HCT116 (cell line): ENCODE results near the gene CDON. TPM values are rescaled to one million over a fixed set of nuclear protein-coding genes. Genes with fewer than 3 reads are reported as not detected.

ENCODE experiments used
- ATAC-seq: fragments of 200-7000 bp; cut with Tn5 transposase; 2 replicates; pipeline ENCODE4 v1.9.1; 2020; ENCODE audit warnings: mild to moderate bottlenecking, moderate library complexity
- BruUV-seq: library from RNA; stranded (reverse); fragments of 400-500 nt; replicated peaks from 2 replicates; lab custom pipeline; 2021; lab: Mats Ljungman, UMichigan
- CTCF ChIA-PET: fragments of 300-600 bp; sonication (Branson Sonifier 250); formaldehyde crosslinking; loops from one replicate; lab custom pipeline; 2021; ENCODE audit warnings: antibody characterized with exemption; lab: Charles Lee
- POLR2A ChIA-PET: fragments of 300-600, 350-600 bp; sonication (Branson Sonifier 250); formaldehyde crosslinking; loops from one replicate; lab custom pipeline; 2021; ENCODE audit warnings: antibody characterized with exemption; lab: Charles Lee
- RAD21 ChIA-PET, 2 experiments: fragments of 300-600 bp; sonication (Branson Sonifier 250); formaldehyde crosslinking; loops; one replicate each; lab custom pipeline; 2023; ENCODE audit warnings: low total read pairs in 2 of 2; ENCODE audit not compliant: uncharacterized antibody in 2 of 2, unreplicated experiment in 2 of 2, low non-redundant PET in 1 of 2; lab: Charles Lee
- DNase-seq: peaks from one replicate; pipeline ENCODE4 v3.0.0-alpha.2; 2010; ENCODE audit warnings: low read depth, low spot score
- H2AFZ ChIP-seq: fragments of 200-600 bp; shearing (Covaris generic), sonication (generic); 2 replicates; pipeline ENCODE4 v1.6.1; 2017; ENCODE audit warnings: low read depth, mixed run types, mixed read lengths, antibody characterized with exemption, low read length; ENCODE audit not compliant: poor library complexity, severe bottlenecking
- H3K27ac ChIP-seq: 2 replicates; pipeline ENCODE4 v1.5.1; 2012; ENCODE audit warnings: low read depth, low read length
- H3K27me3 ChIP-seq: fragments of 200-600 bp; sonication (generic); 2 replicates; pipeline ENCODE4 v1.6.1; 2016; ENCODE audit warnings: mixed run types, low read length, mixed read lengths; ENCODE audit not compliant: insufficient read depth
- H3K36me3 ChIP-seq, 2 experiments: fragments of 200-500 bp in 1 of 2; fragments of 200-600 bp in 1 of 2; sonication (Bioruptor generic) in 1 of 2; sonication (generic) in 1 of 2; 2 replicates each; pipeline versions ENCODE4 v1.5.1 to v1.6.1; 2014 to 2016; ENCODE audit warnings: low read length in 2 of 2, inconsistent platforms in 1 of 2, mixed read lengths in 1 of 2, mixed run types in 1 of 2; ENCODE audit not compliant: insufficient read depth in 2 of 2, control insufficient read depth in 1 of 2
- H3K4me1 ChIP-seq, 2 experiments: fragments of 200-600 bp in 1 of 2; sonication (generic) in 1 of 2; 2 replicates each; pipeline versions ENCODE4 v1.5.1 to v1.6.1; 2012 to 2017; ENCODE audit warnings: low read length in 2 of 2, inconsistent platforms in 1 of 2, mild to moderate bottlenecking in 1 of 2, mixed read lengths in 1 of 2, mixed run types in 1 of 2, moderate library complexity in 1 of 2; ENCODE audit not compliant: insufficient read depth in 2 of 2, control insufficient read depth in 1 of 2
- H3K4me2 ChIP-seq: fragments of 200-600 bp; sonication (generic); 2 replicates; pipeline ENCODE4 v1.6.1; 2017; ENCODE audit warnings: mixed run types, low read length, mixed read lengths
- H3K4me3 ChIP-seq, 2 experiments: fragments of 200-600 bp in 1 of 2; sonication (generic) in 1 of 2; replicated peaks in 1 of 2; 2 replicates each; pipeline ENCODE4 v1.5.1; 2011 to 2016; ENCODE audit warnings: low read length in 2 of 2, control low read depth in 1 of 2, low read depth in 1 of 2, mild to moderate bottlenecking in 1 of 2, mixed read lengths in 1 of 2, mixed run types in 1 of 2
- H3K79me2 ChIP-seq: fragments of 200-600 bp; sonication (generic); 2 replicates; pipeline ENCODE4 v1.6.1; 2017; ENCODE audit warnings: mild to moderate bottlenecking, mixed run types, low read length, moderate library complexity, mixed read lengths; ENCODE audit not compliant: insufficient read depth
- H3K9ac ChIP-seq: fragments of 200-600 bp; sonication (generic); 2 replicates; pipeline ENCODE4 v1.6.1; 2016; ENCODE audit warnings: low read length, mixed read lengths
- H3K9me2 ChIP-seq: fragments of 200-600 bp; sonication (generic), shearing (Covaris generic); 2 replicates; pipeline ENCODE4 v1.6.1; 2017; ENCODE audit warnings: mixed run types, mild to moderate bottlenecking, moderate library complexity; ENCODE audit not compliant: insufficient read depth
- H3K9me3 ChIP-seq, 2 experiments: fragments of 200-500 bp in 1 of 2; fragments of 200-600 bp in 1 of 2; sonication (Bioruptor generic) in 1 of 2; sonication (generic) in 1 of 2; 2 replicates each; pipeline ENCODE4 v1.6.1; 2014 to 2017; ENCODE audit warnings: low read length in 2 of 2, mixed read lengths in 2 of 2, inconsistent platforms in 1 of 2, low read depth in 1 of 2, mild to moderate bottlenecking in 1 of 2, mixed run types in 1 of 2, moderate library complexity in 1 of 2; ENCODE audit not compliant: control insufficient read depth in 1 of 2, insufficient read depth in 1 of 2
- H4K20me1 ChIP-seq: fragments of 200-600 bp; sonication (generic), shearing (Covaris generic); 2 replicates; pipeline ENCODE4 v1.6.1; 2017; ENCODE audit warnings: mixed run types, mild to moderate bottlenecking, moderate library complexity; ENCODE audit not compliant: insufficient read depth
- CEBPB ChIP-seq: IDR thresholded peaks from 2 replicates; pipeline ENCODE4 v1.6.1; 2012; ENCODE audit warnings: low read depth
- CTCF ChIP-seq, 3 experiments: fragments of 200-600 bp in 1 of 3; sonication (generic) in 1 of 3; IDR thresholded peaks in 2 of 3; conservative IDR thresholded peaks in 1 of 3; 2 replicates each; pipeline ENCODE4 v1.5.1; 2012 to 2017; ENCODE audit warnings: low read depth in 2 of 3, low read length in 2 of 3, antibody characterized with exemption in 1 of 3, borderline replicate concordance in 1 of 3, control low read depth in 1 of 3, mild to moderate bottlenecking in 1 of 3, mixed read lengths in 1 of 3, mixed run types in 1 of 3, moderate library complexity in 1 of 3; ENCODE audit not compliant: insufficient read depth in 1 of 3
- EGR1 ChIP-seq: IDR thresholded peaks from 2 replicates; pipeline ENCODE4 v1.6.1; 2012; ENCODE audit warnings: low read depth
- ELF1 ChIP-seq: IDR thresholded peaks from 2 replicates; pipeline ENCODE4 v1.6.1; 2012; ENCODE audit warnings: low read depth, borderline replicate concordance
- FOSL1 ChIP-seq: IDR thresholded peaks from 2 replicates; pipeline ENCODE4 v1.6.1; 2012; ENCODE audit warnings: low read depth
- POLR2A ChIP-seq: IDR thresholded peaks from 2 replicates; pipeline ENCODE4 v1.7.0; 2011; ENCODE audit warnings: borderline replicate concordance; ENCODE audit not compliant: insufficient read depth, insufficient read length; ENCODE audit errors: extremely low read depth
- POLR2AphosphoS5 ChIP-seq: IDR thresholded peaks from 2 replicates; pipeline ENCODE4 v1.6.1; 2011; ENCODE audit warnings: mild to moderate bottlenecking, low read depth, low read length, moderate library complexity
- RAD21 ChIP-seq: IDR thresholded peaks from 2 replicates; pipeline ENCODE4 v1.6.1; 2012; ENCODE audit warnings: low read depth, mild to moderate bottlenecking
- SIN3A ChIP-seq: IDR thresholded peaks from 2 replicates; pipeline ENCODE4 v1.6.1; 2012; ENCODE audit warnings: low read depth
- SRF ChIP-seq: IDR thresholded peaks from 2 replicates; pipeline ENCODE4 v1.6.1; 2012; ENCODE audit warnings: low read depth
- ZBTB33 ChIP-seq: IDR thresholded peaks from 2 replicates; pipeline ENCODE4 v1.6.1; 2011; ENCODE audit warnings: mild to moderate bottlenecking, low read length, moderate library complexity; ENCODE audit not compliant: insufficient replicate concordance; ENCODE audit errors: extremely low read depth
- ZFX ChIP-seq: fragments of 450-650 bp; IDR thresholded peaks from 2 replicates; pipeline ENCODE4 v1.6.1; 2017
- ZNF274 ChIP-seq: fragments of 200-500 bp; sonication (Bioruptor generic); IDR thresholded peaks from 2 replicates; pipeline ENCODE4 v1.6.1; 2014; ENCODE audit warnings: mild to moderate bottlenecking, low read depth, low read length, inconsistent platforms
- intact Hi-C: fragments of 100-400 bp; cut with micrococcal nuclease; formaldehyde crosslinking; loops from 2 replicates; pipeline ENCODE4 v1.10.0; 2022
- total RNA-seq: library from RNA; stranded (reverse); gene quantifications from one replicate; pipeline ENCODE4 v1.2.1, GENCODE V29; 2021; ENCODE audit not compliant: unreplicated experiment
- TF ChIP-seq, protein P1 (sequence below): IDR thresholded peaks from 2 replicates; pipeline ENCODE4 v1.6.1; 2012; ENCODE audit warnings: low read depth

CDON gene
- total RNA-seq, 1 experiment from 2014 or later = 16.9 TPM

DNA sequence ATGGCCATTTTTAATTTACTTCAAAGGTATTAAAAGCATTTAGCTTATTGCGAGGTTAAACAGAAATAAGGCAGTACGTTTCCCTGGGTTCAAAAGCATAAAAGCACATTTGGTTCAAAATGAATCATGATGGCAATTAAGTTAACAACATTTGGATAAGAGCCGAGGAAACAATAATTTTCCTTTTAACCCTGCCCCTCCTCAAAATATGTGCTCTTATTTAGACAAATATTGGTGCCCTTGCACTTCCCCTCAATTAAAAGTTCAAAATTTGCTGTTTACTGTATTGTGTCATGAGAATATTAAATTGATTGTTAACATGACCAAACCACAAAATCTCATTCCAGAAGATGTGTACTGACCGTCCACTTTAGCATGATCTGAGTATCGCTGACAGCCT, 68.2 kb downstream of the CDON start:
- Histone ChIP-seq H3K4me3 (no peak overlapping the region), H3K27ac (no peak overlapping the region), H3K79me2 (no peaks in the 10 kb centered on the region), H3K9me2 (peaks cover 2% of the 10 kb centered on the region; the same call in 1 of the 2 replicates), H2AFZ (no peak overlapping the region), H4K20me1 (no peaks in the 10 kb centered on the region), H3K36me3 (no peaks in the 10 kb centered on the region), H3K4me2 (no peak overlapping the region), H3K4me1 (no peaks in the 10 kb centered on the region), H3K27me3 (no peaks in the 10 kb centered on the region), H3K9ac (no peak overlapping the region), H3K9me3 (no peaks in the 10 kb centered on the region)
- no TSS peak for BruUV-seq
- intact Hi-C loops = no loop called here
- ChIA-PET POLR2A (no interaction called here), RAD21 (no interaction called here), CTCF (no interaction called here)
- DNase-seq (no peak), ATAC-seq (no peak)
- no peak for TF ChIP-seq ELF1
- no peak for TF ChIP-seq SRF
- TF ChIP-seq FOSL1 = no peak
- TF ChIP-seq, protein P1, sequence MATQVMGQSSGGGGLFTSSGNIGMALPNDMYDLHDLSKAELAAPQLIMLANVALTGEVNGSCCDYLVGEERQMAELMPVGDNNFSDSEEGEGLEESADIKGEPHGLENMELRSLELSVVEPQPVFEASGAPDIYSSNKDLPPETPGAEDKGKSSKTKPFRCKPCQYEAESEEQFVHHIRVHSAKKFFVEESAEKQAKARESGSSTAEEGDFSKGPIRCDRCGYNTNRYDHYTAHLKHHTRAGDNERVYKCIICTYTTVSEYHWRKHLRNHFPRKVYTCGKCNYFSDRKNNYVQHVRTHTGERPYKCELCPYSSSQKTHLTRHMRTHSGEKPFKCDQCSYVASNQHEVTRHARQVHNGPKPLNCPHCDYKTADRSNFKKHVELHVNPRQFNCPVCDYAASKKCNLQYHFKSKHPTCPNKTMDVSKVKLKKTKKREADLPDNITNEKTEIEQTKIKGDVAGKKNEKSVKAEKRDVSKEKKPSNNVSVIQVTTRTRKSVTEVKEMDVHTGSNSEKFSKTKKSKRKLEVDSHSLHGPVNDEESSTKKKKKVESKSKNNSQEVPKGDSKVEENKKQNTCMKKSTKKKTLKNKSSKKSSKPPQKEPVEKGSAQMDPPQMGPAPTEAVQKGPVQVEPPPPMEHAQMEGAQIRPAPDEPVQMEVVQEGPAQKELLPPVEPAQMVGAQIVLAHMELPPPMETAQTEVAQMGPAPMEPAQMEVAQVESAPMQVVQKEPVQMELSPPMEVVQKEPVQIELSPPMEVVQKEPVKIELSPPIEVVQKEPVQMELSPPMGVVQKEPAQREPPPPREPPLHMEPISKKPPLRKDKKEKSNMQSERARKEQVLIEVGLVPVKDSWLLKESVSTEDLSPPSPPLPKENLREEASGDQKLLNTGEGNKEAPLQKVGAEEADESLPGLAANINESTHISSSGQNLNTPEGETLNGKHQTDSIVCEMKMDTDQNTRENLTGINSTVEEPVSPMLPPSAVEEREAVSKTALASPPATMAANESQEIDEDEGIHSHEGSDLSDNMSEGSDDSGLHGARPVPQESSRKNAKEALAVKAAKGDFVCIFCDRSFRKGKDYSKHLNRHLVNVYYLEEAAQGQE = no peak
- no peak for TF ChIP-seq SIN3A
- TF ChIP-seq POLR2A = no peak
- no peak for TF ChIP-seq RAD21
- no peak for TF ChIP-seq ZFX
- TF ChIP-seq POLR2AphosphoS5 = no peak
- no peak for TF ChIP-seq ZNF274
- no peak for TF ChIP-seq CEBPB
- TF ChIP-seq EGR1 = no peak
- no peak for TF ChIP-seq ZBTB33
- TF ChIP-seq CTCF (IDR thresholded peaks at IDR 0.05 in 2 of 3, conservative IDR thresholded peaks at IDR 0.05 in 1 of 3; ENCODE audit: borderline replicate concordance in 1 of 3, insufficient read depth in 1 of 3, low read depth in 2 of 3, low read length in 2 of 3) = no peak
